Cerebellar nuclear complex (tissue), 1 donor: Measurements from ENCODE around the gene ZSWIM6.
"Not testable (repeated sequence)": the region's sequence is repeated elsewhere in the genome, so short reads cannot be mapped to it uniquely, and the experiment has no call there.

Experiments
- DNase-seq, 2 experiments: peaks; one replicate each; lab custom pipeline; 2025; lab: John Stamatoyannopoulos, UW

The ZSWIM6 gene

DNA sequence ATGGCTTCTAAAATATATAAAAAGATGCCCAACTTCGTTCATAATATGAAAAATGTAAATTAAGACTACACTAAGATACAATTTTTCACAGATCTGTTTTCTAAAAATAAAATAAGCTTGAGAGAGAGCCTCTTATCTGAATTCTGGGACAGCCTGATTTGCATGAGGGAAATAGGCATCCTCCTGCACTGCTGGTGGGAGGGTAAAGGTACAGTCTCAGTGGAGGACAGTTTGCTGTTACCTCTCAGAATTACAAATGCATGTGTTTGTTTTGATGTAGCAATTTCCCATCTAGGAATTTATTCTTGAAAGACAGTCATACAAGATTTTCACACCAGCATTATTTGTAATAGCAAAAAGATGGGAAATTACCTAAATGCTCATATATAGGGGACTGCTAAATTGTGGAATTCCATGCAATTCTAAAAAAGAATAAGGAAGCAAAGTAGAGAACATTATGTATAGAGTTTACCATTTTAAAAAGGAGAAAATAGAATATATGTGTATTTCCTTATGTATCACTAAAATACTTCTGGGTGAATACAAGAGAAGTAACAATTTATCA, 75.7 kb downstream of the ZSWIM6 start:
- no peak for DNase-seq

DNA sequence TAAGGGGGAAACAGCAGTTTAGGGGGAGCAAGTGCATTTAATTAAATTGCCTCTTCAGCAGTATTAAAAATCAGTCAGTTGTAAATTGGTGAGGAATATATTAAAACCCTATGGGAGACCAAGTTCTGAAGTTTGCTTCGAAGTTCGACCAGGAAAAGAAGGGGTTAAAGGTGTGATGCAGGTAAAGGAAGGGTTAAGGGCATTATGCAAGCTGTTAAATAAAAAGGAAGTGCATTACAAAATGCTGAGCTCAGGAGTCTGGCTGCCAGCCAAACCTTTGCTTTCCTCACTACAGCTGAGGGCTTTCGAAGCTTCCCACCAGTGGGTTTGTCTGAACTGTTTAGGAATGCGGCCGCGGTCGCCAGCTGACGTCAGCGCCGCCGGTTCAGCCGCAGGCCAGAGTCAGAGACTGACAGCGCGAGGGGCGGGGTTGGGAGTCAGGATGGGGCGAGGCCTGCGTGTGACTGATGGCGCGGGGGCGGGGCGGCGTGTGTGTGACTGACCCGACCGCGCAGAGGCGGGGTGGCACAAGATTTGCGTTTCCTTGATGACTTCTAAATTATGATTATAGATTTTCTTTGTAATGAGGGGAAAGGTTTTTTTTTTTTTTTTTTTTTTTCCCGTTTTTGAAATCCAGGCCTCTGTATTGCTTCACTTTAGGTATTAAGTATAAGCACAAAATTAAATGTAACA, 76.6 kb downstream of the ZSWIM6 start:
- DNase-seq: peak; percentile 12 to 53

DNA sequence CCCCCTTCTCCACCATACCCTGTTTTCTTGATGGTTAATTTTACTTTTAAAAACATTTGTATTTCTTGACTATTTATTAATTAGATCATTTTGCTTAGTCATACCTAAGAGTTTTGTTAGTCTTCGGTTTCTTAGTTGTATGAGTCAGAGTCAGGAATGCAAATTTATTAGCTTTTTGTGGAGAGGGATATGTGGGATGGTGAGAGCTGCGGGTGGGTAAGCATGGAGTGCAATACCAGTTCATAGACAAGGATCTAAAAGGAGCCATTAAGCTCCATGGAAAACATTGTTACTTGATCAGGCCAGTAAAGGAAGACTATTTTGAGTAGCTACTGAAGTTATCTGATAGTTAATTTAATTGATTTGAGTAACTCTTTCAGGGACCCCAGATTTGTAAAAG, 77.5 kb downstream of the ZSWIM6 start:
- DNase-seq: no peak

DNA sequence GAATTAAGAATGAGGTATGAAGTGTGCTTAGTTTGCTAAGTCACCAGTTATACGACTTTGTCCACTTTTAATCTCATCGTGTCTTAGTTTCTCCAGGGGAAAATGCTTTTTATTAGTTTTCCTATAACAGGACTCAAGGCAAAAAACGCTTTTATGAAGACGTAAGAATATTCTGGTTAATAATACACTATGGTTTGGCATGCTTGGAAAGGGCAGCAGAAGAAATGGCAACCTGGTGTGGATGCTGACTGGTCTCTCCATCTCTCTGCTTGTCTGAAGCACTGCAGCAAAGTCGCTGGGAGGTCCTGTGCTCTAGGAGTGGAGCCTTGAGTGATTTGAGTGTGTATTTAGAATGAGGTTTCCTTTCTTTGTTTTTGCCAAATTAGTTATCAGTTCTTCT, 78.8 kb downstream of the ZSWIM6 start:
- DNase-seq: no peak

DNA sequence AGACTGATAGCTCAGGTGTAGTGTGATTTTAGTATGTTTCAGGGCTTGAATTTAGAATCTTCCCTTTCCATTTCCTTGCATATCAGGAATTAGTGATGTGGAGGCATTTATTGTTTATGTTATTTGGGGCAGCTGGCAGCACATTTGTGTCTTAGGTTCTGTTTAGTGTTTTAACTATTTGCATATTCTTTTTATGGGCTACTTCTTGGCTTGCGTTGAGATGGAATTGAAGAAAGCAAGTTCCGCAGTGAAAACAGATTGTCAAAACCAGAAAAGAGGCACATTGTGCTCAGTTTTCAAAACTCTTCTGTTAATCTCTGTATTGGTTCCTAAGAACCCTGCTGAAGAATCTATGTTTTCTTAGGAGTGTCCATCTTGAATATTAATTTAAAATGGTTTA, 80.3 kb downstream of the ZSWIM6 start:
- no peak for DNase-seq

DNA sequence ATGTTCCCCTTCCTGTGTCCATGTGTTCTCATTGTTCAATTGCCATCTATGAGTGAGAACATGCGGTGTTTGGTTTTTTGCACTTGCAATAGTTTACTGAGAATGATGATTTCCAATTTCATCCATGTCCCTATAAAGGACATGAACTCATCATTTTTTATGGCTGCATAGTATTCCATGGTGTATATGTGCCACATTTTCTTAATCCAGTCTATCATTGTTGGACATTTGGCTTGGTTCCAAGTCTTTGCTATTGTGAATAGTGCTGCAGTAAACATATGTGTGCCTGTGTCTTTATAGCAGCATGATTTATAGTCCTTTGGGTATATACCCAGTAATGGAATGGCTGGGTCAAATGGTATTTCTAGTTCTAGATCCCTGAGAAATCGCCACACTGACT, 81.1 kb downstream of the ZSWIM6 start:
- not testable (repeated sequence) for DNase-seq

DNA sequence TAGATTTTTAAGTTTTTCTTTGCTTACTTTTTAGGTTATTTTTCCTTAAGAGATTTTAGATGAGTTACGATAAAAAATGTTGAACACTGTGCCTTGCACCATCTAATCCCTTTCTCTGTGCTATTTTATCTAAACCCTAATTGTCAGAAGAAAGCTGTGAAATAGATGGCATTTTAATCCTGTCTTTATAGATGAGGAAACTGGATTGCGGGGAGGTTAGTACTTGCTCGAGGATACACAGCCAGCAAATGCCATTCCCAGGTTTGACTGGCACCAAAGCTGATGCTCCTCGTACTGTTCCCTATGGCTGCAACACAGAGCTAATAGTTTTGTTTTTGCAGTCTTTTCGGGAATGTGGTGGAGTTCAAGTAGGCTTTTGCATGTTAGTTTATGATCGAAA, 82.7 kb downstream of the ZSWIM6 start:
- no peak for DNase-seq

DNA sequence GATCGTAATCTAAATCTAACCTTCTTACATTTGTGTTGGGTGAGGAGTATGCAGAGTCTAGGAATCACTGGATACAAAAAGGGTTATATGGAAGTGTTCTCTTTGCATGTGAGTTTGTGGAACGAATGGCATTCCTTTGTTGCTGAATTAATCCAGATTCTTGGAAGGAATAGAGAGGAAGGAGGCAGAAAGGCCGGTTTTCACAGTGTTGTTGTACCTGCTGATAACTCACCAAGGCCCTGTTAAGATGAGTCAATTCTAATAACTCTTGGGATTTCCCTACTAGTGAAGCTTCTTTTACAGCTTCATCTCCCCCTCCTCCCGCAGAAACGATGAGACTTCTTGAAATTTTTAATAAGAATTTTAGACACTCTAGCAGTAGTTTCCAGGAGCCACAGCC, 84.0 kb downstream of the ZSWIM6 start:
- DNase-seq: no peak

DNA sequence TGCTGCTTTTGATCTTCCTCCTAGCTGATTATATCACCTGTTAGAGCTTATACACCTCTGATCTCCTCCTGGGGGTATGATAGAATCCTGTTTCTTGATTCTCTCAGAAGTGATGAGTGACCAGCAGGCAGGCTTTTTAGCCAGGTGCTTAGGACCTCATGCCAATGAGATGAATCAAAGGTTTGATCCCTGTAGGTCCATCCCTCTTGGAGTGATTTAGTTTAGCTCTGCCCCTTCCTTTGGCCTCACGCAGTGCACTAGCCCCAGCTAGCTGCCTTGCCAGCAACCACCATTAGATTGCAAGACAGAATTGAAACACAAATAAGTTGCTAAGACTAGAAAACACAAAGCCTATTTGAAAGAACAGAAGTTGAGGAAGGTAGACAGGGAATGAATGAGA, 84.4 kb downstream of the ZSWIM6 start:
- no peak for DNase-seq

DNA sequence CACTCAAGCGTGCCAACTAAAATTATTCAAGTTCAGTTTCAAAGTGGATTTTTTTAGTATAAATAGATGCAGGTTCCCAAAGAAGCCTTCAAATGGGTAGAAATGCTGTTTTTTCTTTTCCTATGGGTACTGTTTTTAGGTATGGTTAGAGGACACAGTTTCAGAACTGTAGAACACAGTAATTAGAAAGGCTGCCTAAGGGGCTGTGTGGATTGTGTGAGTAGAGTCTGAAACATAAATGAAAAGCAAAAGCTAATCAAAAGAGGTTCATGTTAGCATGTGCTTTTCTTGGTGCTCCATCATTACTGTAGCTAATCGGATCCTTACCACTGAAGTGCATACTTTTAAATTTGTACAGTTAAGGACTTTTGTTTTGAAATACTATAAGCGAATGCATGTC, 85.3 kb downstream of the ZSWIM6 start:
- no peak for DNase-seq

DNA sequence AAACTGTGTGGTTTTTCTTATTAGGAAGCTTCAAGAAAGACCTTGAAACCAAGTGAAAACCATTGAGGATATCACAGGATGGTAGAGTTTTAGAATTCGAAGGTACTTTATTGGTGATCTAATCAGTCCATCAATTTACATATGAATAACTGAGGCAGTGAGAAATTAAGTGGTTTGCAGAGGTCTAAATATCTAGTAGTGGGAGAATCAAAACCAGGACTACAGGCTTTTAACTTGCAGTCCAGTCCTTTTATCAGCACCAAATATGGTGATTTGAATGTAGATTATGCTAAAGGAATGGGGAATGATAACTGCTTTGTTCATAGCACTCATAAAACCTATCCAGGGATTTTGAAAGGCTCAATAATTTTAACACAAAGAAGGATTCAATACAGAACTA, 85.8 kb downstream of the ZSWIM6 start:
- no peak for DNase-seq

DNA sequence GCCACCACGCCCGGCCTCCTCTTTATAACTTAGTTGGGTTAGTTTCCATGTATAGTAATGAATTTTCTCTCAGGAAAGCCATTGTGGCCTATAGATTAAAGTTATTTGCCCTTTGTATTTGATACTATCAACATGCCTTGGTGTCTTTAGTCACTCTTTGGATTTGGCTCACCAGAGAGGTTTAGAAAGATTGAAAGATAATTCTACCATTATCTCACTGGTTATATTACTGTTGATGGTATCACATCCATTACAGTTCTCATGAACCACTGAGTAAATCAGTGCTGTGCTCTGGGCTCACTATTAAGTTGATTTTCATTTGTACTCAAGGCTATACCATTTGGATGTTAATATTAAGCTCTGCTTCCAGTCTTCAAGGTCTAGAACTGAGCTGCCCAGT, 87.0 kb downstream of the ZSWIM6 start:
- no peak for DNase-seq

DNA sequence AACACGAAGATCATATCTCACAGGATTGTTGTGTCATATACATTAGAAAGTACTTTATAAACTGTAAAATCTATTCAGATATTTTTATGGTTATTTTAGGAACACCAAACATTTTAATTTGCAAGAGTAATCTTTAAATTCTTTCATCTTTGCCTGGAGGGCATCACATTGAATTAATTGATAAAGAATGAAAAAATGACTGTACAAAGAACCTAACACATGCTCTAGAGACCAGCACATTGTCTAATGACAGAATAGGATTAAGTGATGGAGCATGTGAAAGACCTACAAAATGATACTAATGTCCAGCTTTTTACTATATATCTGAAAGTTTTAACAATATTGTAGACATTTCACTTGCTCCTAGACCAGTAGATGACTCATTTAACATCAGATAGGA, 88.0 kb downstream of the ZSWIM6 start:
- no peak for DNase-seq

DNA sequence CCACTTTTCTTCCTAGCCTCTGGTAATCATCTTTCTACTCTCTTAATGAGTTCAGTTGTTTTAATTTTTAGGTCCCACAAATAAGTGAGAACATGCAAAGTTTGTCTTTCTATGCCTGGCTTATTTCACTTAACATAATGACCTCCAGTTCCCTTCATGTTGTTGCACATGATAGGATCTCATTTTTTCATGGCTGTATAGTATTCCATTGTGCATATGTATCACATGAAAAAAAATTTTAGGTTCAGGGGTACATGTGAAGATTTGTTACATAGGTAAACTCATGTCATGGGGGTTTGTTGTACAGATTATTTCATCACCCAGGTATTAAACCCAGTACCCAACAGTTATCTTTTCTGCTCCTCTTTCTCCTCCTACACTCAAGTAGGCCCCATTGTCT, 89.2 kb downstream of the ZSWIM6 start:
- DNase-seq: not testable (repeated sequence)

DNA sequence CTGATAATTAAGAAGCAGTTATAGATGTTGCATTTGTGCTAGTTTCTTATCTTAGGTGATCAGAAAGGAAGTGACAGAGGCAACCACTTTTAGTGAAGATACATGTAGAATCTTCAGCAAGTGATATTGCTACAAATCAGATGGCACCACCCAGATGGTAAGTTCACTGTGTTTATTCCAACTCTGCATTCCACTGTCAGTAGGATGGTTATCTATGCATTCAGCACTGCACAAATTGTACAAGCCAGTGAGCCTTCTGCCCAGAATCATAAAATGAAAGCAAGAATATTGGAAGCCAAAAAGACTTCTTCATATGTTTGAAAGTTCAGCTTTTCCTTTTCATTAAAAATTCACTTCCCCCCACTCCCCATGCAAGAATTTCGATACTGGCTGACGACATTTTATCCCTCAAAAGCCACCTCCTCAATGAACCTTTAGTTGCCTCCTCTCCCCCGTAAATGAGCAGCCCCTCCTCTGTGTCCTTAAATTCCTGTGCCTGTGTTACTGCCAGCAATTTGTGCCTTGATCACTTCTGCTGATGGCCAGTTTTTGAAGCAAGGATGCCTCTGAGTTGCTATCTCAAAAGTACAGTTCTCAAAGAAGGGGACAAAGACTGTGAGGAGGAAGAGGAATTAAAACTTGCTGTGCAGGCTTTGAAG, 91.6 kb downstream of the ZSWIM6 start:
- DNase-seq: no peak

DNA sequence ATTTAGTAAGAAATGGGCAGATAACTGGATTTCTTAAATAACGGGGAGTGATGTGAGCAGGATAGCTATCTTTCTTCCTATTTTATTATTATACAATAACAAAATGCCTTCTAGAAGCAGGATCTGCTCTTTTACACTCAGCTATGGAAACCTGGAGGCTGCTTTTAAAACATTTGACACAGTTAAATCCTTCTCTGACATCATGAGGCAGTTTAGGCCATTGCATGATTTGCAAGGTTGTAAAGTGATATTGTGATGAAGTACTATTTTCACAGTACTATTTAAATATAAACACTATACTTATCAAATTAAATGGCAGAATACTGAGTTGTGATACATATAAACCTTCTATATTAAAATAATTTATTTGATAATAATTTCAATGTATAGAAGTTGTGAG, 93.9 kb downstream of the ZSWIM6 start:
- no peak for DNase-seq

DNA sequence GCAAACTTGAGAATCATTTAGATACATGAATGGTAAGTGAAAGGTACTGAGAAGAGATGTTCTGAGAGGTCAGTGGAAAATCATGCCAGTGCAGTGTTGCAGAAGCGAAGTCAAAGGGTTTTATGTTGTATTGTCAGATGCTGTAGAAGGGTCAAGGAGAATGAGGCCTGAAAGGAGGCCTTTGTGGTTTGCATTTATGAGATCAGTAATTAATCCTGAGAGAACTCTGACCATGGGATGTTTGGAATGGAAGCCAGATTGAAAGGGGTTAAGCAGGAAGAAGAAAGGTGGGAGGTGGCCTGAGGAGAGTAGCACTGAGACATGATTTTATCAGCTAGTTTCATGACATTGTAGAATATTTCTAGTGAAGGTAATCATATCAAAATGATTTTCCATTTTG, 97.8 kb downstream of the ZSWIM6 start:
- no peak for DNase-seq

DNA sequence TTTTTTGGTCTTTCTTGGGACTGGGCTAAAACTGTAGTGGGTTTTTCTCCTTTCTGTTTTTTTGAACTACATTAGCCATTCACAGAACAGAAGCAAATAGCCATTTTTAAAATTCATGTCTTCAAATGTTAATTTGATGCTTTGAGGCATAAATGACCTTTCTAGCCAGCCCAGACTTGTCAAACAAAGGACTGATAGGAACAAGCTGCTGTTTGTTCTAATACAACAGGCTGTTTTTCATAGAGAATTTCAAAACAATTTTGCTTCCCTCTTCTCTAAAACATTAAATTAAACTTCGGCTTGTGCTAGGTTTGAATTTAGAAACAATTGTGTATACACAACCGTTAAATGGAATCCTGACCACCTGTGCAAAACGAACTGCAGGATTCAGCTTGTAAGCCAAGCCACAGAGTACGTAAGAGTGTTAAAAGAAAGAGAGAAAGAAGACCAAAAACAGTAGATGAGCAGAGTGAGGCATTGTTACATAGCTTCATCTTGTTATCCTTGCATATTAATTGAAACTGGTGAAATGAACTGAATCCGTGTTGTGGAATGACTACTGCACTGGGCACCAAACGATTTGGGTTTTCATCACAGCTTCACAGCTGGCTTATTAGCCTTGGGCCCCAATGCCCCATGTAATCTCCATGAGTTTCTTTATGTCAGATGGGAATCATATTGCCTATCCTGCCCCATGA, 100.0 kb downstream of the ZSWIM6 start:
- no peak for DNase-seq

DNA sequence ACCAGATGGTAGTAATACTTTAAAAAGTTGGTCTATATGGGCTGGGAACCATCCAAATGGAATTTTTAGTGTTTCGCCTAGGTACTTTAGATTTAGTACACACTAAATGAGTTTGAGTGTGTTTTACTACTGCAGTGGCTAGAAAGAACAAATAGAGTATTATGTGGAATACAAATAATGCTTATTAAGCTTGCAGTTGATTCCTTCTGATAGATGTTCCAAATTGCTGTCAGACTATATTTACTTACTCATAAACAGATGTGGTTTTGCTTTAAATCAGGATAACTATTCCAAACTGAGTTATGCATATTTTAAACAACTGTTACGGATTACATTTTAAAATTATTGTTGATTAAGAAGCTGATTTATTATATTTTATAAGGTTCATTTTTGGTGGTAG, 103.3 kb downstream of the ZSWIM6 start:
- DNase-seq: no peak

DNA sequence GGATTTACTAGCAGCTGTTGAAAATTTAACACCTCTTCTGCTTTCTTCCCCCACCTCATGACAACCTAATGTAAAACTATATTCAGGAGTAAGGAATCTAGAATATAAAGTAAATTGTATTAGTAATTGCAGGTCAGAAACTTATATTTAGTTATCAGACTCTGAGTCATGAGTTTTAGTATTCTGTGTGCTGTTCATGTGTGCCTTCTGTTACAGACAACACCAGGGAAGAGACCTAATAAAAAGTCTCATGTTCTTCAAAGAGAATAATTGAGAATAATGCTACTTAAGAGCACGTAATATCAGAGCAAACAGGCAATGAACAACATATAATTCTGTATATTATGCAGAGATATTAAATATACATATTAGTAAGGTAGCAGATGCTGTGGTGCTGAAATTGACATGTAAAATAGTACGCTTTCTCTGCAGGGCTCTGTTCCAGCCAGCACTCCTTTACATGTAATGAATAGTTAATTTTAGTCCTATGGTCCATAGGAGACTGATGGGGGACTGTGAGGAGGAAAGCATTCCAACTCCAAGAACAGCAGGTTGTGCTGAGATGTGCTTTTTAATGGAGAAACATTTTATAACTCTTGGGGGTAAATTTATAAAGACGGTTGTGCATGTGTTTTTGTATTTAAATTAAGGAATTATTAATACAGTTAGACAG, 106.4 kb downstream of the ZSWIM6 start:
- DNase-seq: no peak

DNA sequence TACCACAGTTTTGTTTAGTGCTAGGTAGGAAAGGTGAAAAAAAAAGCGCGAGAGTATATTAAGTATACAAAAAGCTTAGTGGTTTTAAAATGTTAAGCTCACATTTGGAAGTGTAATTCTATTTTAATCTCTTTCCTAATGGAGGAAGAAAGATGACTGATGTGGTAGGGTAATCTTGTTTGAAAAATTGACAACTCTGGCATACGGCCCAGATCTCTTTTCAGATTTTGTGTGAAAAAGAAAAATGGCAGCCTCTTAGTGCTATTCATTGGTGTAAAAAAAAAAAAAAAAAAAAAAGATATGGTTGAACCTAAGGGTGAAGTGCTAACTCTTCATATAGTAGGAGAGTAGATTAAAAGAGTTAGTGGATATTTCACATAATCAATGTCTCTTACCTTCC, 108.0 kb downstream of the ZSWIM6 start:
- no peak for DNase-seq

DNA sequence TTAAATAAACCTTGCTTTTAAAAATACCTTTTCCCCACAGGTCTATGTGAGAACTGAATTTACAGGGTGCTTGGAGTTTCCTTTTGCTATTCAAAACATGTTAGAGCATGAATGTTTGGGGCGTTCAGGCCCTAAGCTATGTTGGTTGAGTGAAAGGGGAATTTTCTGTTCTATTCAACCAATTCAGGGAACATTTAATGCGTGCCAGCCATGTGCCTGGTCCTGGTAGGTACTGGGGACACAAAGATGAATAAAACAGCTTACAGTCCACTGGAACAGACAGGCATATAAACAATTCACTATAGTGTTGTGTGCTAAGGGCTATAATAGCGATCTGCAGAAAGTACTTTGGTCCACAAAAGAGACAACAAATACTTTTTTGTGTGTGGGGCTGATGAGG, 108.5 kb downstream of the ZSWIM6 start:
- no peak for DNase-seq

DNA sequence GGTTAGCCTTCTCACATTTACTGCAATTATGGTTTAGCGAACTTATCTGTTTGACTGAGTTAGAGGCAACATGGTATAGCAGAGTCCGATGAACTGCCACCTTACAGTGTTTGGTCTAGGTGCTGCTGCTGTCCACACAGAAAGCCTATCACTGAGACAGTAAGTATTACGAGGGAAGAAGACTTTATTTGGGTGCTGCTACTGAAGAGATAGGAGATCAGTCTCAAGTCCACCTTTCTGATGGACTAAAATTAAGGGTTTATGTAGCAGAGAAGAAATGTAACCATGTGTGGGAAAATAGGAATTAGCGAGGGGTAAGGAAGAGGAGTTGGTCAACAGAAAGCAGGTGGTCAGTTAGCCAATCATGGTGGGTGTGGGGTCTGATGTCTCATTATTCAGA, 109.7 kb downstream of the ZSWIM6 start:
- no peak for DNase-seq
